ENCODE measurements around the gene CARS1. TPM values are rescaled to one million over a fixed set of nuclear protein-coding genes. Genes with fewer than 3 reads are reported as not detected.

The CARS1 gene
- total RNA-seq, 1 donor from 2014 or later = 59.2 TPM

DNA sequence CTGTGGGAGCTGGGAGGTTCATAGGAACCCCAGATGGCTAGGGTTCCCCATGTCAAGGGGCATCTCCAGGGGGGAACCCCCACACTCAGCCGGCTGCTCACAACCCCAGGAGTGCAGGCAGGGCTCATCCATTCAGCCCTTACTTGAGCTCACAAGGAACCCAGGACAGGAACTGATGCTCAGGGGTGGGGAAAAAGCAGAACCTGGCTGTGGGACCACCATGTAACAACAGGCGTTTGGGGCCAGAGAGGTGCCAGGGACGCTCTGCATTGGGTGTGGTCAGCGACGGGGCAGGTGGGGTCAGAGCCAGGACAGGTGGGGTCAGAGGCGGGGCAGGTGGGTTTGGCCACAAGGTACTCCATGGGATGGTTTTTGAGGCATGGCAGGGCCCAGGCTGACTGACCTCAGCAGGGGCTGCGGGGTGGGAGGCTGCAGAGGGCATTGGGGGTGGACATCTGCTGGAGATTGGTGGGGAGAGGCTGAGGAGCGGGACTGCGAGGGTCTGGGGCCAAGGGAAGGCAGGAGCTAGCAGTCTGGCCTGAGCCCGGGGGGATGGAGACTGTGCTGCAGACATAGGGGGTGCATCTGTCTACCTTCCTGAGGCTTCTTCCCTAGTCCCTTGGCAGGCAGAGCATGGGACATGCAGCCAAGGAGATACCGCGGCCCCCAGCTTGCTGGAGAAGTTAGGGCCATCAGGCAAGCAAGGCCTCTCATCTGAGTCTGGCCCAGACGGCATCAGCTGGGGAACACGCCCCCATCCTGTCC is 34.0 kb upstream of the CARS1 start:
- Mint-ChIP-seq H3K36me3 (ENCODE audit: low read depth) (peaks cover 7% of the 10 kb centered on the region), H3K27me3 (ENCODE audit: low read depth) (no peaks in the 10 kb centered on the region), H3K4me3 (no peak overlapping the region), H3K4me1 (peaks cover 16% of the 10 kb centered on the region), H3K9me3 (no peaks in the 10 kb centered on the region), H3K27ac (ENCODE audit: unreplicated experiment) (no peak overlapping the region)
- TF ChIP-seq, protein P1, sequence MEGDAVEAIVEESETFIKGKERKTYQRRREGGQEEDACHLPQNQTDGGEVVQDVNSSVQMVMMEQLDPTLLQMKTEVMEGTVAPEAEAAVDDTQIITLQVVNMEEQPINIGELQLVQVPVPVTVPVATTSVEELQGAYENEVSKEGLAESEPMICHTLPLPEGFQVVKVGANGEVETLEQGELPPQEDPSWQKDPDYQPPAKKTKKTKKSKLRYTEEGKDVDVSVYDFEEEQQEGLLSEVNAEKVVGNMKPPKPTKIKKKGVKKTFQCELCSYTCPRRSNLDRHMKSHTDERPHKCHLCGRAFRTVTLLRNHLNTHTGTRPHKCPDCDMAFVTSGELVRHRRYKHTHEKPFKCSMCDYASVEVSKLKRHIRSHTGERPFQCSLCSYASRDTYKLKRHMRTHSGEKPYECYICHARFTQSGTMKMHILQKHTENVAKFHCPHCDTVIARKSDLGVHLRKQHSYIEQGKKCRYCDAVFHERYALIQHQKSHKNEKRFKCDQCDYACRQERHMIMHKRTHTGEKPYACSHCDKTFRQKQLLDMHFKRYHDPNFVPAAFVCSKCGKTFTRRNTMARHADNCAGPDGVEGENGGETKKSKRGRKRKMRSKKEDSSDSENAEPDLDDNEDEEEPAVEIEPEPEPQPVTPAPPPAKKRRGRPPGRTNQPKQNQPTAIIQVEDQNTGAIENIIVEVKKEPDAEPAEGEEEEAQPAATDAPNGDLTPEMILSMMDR (conservative IDR thresholded peaks at IDR 0.05) = no peak
- DNase-seq (ENCODE audit: low read depth, low spot score) = no peak

DNA sequence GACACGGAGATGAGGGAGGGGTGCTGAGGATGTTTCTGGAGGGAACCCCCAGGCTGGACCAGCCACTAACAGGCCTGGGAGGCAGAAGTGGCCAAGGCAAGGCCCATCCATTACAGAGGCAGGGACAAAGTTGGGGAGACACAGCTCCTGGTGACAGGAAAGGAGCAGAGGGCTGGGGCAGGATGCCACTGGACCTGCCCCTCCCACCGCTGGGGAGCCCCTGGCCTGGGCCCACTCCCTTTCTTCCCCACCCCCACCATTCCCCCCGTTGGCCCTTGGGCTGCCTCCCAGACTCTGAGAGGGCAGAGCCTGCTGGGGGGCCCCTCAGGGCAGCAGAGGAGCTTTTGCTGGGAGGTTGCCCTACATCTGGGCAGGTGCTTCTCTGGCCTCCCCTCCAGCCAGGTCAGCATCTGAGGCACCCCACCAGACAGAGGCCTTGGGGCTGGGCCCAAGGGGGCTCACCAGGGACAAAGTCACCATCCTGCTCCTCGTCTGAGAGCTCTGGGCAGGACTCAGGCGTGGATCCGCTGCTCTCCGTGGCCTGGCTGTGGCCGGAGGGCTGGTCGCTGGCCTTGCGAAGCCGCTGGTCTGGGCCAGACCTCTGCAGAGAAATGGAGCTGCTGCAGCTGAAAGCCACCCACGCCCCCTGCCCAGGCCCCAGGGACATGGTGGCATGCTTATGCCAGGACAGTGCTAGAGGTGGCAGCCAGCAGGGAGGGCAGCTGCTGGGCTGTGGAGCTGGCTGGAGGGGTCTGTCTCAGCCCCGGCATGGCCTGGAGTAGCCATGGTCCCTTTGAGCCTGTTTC is 33.1 kb upstream of the CARS1 start:
- DNase-seq (ENCODE audit: low read depth, low spot score) = no peak
- Mint-ChIP-seq H3K9me3 (no peaks in the 10 kb centered on the region), H3K27me3 (ENCODE audit: low read depth) (no peaks in the 10 kb centered on the region), H3K4me1 (peaks cover 7% of the 10 kb centered on the region), H3K36me3 (ENCODE audit: low read depth) (no peaks in the 10 kb centered on the region), H3K4me3 (no peak overlapping the region), H3K27ac (ENCODE audit: unreplicated experiment) (no peak overlapping the region)
- TF ChIP-seq, protein P1 (conservative IDR thresholded peaks at IDR 0.05) = no peak

DNA sequence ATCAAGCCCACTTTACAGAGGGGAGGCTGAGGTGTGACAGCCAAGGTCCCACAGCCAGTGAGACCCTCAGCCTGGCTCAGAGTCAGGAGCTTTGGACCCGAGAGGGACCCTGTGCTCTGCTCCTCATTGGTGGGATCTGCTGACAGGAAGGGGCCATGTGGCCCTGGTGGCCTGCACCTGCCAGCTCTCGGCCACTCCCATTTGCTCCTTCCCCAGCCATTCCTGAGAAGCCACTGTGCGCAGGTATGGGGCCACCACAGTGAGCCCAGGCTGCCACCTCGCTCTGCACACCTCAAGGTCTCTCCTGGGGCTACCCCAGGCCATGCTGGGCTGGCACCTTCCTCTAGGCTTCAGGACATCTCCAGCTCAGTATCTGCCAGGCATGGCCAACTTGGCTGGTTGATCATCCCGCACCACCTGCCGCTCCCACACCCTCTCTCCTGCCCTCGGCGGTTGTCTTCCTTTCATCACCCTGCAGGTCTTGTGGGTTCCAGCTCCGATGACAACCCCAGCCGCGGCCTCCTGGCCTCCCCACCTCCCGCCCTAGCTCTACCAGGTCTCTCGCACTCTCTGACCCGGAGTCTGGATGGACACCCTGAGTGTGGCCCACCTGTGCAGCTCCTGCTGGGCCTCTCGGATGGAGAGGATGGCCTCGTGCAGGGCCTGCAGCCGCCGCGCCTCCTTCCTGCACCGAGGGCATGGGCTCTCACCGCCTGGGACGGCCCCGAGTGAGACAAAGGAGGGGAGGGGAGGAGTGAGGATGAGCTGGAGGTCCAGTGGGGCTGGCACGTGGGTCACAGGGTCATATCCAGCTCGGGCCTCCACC is 32.2 kb upstream of the CARS1 start:
- H3K36me3 Mint-ChIP-seq (ENCODE audit: low read depth) = no peaks in the 10 kb centered on the region
- H3K27me3 Mint-ChIP-seq (ENCODE audit: low read depth) = no peaks in the 10 kb centered on the region
- H3K4me1 Mint-ChIP-seq = no peaks in the 10 kb centered on the region
- no peak for DNase-seq (ENCODE audit: low read depth, low spot score)
- TF ChIP-seq, protein P1 (conservative IDR thresholded peaks at IDR 0.05) = no peak
- H3K27ac Mint-ChIP-seq (ENCODE audit: unreplicated experiment) = no peak overlapping the region
- H3K4me3 Mint-ChIP-seq = no peak overlapping the region
- no peaks in the 10 kb centered on the region for H3K9me3 Mint-ChIP-seq

DNA sequence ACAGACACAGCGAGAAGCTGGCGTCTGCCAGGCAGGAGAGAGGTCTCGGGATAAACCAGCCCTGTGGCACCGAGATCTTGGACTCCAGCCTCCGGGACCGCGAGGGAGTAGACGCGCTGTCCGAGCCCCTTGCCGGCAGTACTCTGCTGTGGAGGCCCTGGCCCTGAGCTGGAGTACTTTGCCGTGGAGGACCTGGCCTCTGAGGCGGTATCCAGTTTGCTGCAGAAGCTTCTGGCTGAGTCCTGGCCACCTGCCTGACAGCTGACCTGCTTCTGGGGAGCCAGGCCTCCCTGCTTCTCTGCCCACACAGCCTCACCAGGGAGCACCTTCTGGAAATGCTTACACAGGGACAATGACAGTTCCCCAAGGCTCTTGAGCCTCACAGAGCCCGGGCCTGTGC is 31.6 kb upstream of the CARS1 start:
- TF ChIP-seq, protein P1 (conservative IDR thresholded peaks at IDR 0.05) = no peak
- Mint-ChIP-seq H3K27me3 (ENCODE audit: low read depth) (no peaks in the 10 kb centered on the region), H3K4me1 (no peaks in the 10 kb centered on the region), H3K9me3 (no peaks in the 10 kb centered on the region), H3K4me3 (no peak overlapping the region), H3K27ac (ENCODE audit: unreplicated experiment) (no peak overlapping the region), H3K36me3 (ENCODE audit: low read depth) (no peaks in the 10 kb centered on the region)
- no peak for DNase-seq (ENCODE audit: low read depth, low spot score)
